Skeletal muscle tissue (tissue), 4 donors: ENCODE data around the gene CA9. TPM values are rescaled to one million over a fixed set of nuclear protein-coding genes. Genes with fewer than 3 reads are reported as not detected.
A peak's percentile ranks its signal among the peaks of the same experiment; 100 is the strongest.
"Not testable (repeated sequence)": the region's sequence is repeated elsewhere in the genome, so short reads cannot be mapped to it uniquely, and the experiment has no call there.

ENCODE experiments used
- H3K27ac ChIP-seq: one replicate; pipeline ENCODE4 v1.7.0; 2013; ENCODE audit warnings: mild to moderate bottlenecking, low read depth, low read length, inconsistent platforms
- H3K27me3 ChIP-seq, 3 donors: one replicate each; pipeline ENCODE4 v1.7.0; 2013; ENCODE audit warnings: low read length in 3 of 3; ENCODE audit not compliant: control insufficient read depth in 3 of 3, insufficient read depth in 3 of 3
- H3K36me3 ChIP-seq, 3 donors: one replicate each; pipeline ENCODE4 v1.7.0; 2013; ENCODE audit warnings: low read length in 3 of 3; ENCODE audit not compliant: control insufficient read depth in 3 of 3, insufficient read depth in 3 of 3
- H3K4me1 ChIP-seq, 3 donors: one replicate each; pipeline ENCODE4 v1.7.0; 2013; ENCODE audit warnings: low read length in 3 of 3, mild to moderate bottlenecking in 3 of 3; ENCODE audit not compliant: control insufficient read depth in 3 of 3, insufficient read depth in 3 of 3
- H3K4me3 ChIP-seq, 3 donors: one replicate each; pipeline ENCODE4 v1.7.0; 2013; ENCODE audit warnings: low read length in 3 of 3
- H3K9ac ChIP-seq, 3 donors: one replicate each; pipeline ENCODE4 v1.7.0; 2013; ENCODE audit warnings: low read length in 3 of 3, mild to moderate bottlenecking in 3 of 3, moderate library complexity in 2 of 3, low read depth in 1 of 3
- H3K9me3 ChIP-seq, 3 donors: one replicate each; pipeline ENCODE4 v1.7.0; 2013; ENCODE audit warnings: low read length in 3 of 3; ENCODE audit not compliant: control insufficient read depth in 3 of 3
- total RNA-seq: library from RNA; depleted of rRNA; stranded (reverse); fragments of >200 nt; gene quantifications from one replicate; pipeline ENCODE4 v1.2.3, GENCODE V29; 2014
- donor health status: Osteomylitis.

The CA9 gene
- under 0.01 TPM for total RNA-seq

GRCh38 chr9:35673132-35674024 lies at the start of gene CA9:
TSS of gene CA9 (plus strand) at chr9:35673928. CDS start at chr9:35673960, 32 bp downstream.
- Histone ChIP-seq H3K4me1 (peaks cover 19 to 22% (median 19%) of the 10 kb centered on the region in 3 donors), H3K4me3 (peak within 1 kb of the TSS; percentile 22 to 51 (median 30)), H3K36me3 (no peaks in the 10 kb centered on the region), H3K9ac (peak within 1 kb of the TSS in 1 of 3 donors; percentile 54), H3K9me3 (no peaks in the 10 kb centered on the region), H3K27ac (no peak within 1 kb of the TSS), H3K27me3 (peaks cover 0 to 6% (median 0%) of the 10 kb centered on the region in 3 donors)

GRCh38 chr9:35627575-35627974 lies 46.2 kb upstream of the CA9 start:
- H3K36me3 ChIP-seq: no peaks in the 10 kb centered on the region
- H3K9ac ChIP-seq: no peak overlapping the region
- H3K4me1 ChIP-seq: no peaks in the 10 kb centered on the region
- H3K4me3 ChIP-seq: no peak overlapping the region
- no peaks in the 10 kb centered on the region for H3K27me3 ChIP-seq
- H3K9me3 ChIP-seq: no peaks in the 10 kb centered on the region
- H3K27ac ChIP-seq: no peak overlapping the region

GRCh38 chr9:35628389-35628991 lies 45.2 kb upstream of the CA9 start:
- H3K9me3 ChIP-seq: no peaks in the 10 kb centered on the region
- H3K4me1 ChIP-seq: no peaks in the 10 kb centered on the region
- H3K27ac ChIP-seq: no peak overlapping the region
- no peak overlapping the region for H3K4me3 ChIP-seq
- H3K36me3 ChIP-seq: no peaks in the 10 kb centered on the region
- H3K9ac ChIP-seq: no peak overlapping the region
- H3K27me3 ChIP-seq: no peaks in the 10 kb centered on the region

GRCh38 chr9:35629597-35629996 lies 44.1 kb upstream of the CA9 start:
- H3K9me3 ChIP-seq: no peaks in the 10 kb centered on the region
- H3K4me1 ChIP-seq: no peaks in the 10 kb centered on the region
- H3K36me3 ChIP-seq: no peaks in the 10 kb centered on the region
- no peaks in the 10 kb centered on the region for H3K27me3 ChIP-seq
- H3K4me3 ChIP-seq: no peak overlapping the region
- H3K9ac ChIP-seq: no peak overlapping the region
- no peak overlapping the region for H3K27ac ChIP-seq

- no peaks in the 10 kb centered on the region for H3K4me1 ChIP-seq
- H3K9me3 ChIP-seq: no peaks in the 10 kb centered on the region
- H3K27me3 ChIP-seq: no peaks in the 10 kb centered on the region
- H3K9ac ChIP-seq: no peak overlapping the region
- H3K36me3 ChIP-seq: no peaks in the 10 kb centered on the region
- no peak overlapping the region for H3K4me3 ChIP-seq
- H3K27ac ChIP-seq: no peak overlapping the region
Observed at GRCh38 chr9:35635730-35636129, 38.0 kb upstream of the CA9 start.

- H3K4me1 ChIP-seq: no peaks in the 10 kb centered on the region
- no peak overlapping the region for H3K9ac ChIP-seq
- H3K27ac ChIP-seq: peak overlapping the region; percentile 30
- no peaks in the 10 kb centered on the region for H3K27me3 ChIP-seq
- H3K36me3 ChIP-seq: no peaks in the 10 kb centered on the region
- no peak overlapping the region for H3K4me3 ChIP-seq
- no peaks in the 10 kb centered on the region for H3K9me3 ChIP-seq
Observed at GRCh38 chr9:35636135-35636876, 37.4 kb upstream of the CA9 start.

- not testable (repeated sequence) for H3K9ac ChIP-seq, H3K4me1 ChIP-seq, H3K9me3 ChIP-seq, H3K4me3 ChIP-seq, H3K27me3 ChIP-seq, H3K36me3 ChIP-seq
- H3K27ac ChIP-seq: peak overlapping the region; percentile 30
Observed at GRCh38 chr9:35636877-35637246, 36.9 kb upstream of the CA9 start.

- H3K9ac ChIP-seq, H3K4me3 ChIP-seq, H3K27ac ChIP-seq, H3K9me3 ChIP-seq, H3K4me1 ChIP-seq, H3K27me3 ChIP-seq, H3K36me3 ChIP-seq: not testable (repeated sequence)
Observed at GRCh38 chr9:35637427-35637955, 36.2 kb upstream of the CA9 start.

GRCh38 chr9:35638751-35639150 lies 35.0 kb upstream of the CA9 start:
- not testable (repeated sequence) for H3K4me1 ChIP-seq

GRCh38 chr9:35639225-35639624 lies 34.5 kb upstream of the CA9 start:
- not testable (repeated sequence) for H3K27me3 ChIP-seq, H3K9me3 ChIP-seq, H3K4me1 ChIP-seq, H3K9ac ChIP-seq, H3K27ac ChIP-seq, H3K36me3 ChIP-seq, H3K4me3 ChIP-seq

More at GRCh38 chr9:35638751-35639150, 35.0 kb upstream of the CA9 start:
- not testable (repeated sequence) for H3K9me3 ChIP-seq, H3K36me3 ChIP-seq, H3K27ac ChIP-seq, H3K27me3 ChIP-seq, H3K4me3 ChIP-seq, H3K9ac ChIP-seq
